TTC549 (cell line): ENCODE data around the gene DLX2.
"Not testable (repeated sequence)": the region's sequence is repeated elsewhere in the genome, so short reads cannot be mapped to it uniquely, and the experiment has no call there.

Source experiments
- FAIRE-seq: peaks from 2 replicates; lab custom pipeline; 2012; peaks lifted over from hg19 to GRCh38; lab: Jason Lieb, UNC

DLX2 gene

DNA sequence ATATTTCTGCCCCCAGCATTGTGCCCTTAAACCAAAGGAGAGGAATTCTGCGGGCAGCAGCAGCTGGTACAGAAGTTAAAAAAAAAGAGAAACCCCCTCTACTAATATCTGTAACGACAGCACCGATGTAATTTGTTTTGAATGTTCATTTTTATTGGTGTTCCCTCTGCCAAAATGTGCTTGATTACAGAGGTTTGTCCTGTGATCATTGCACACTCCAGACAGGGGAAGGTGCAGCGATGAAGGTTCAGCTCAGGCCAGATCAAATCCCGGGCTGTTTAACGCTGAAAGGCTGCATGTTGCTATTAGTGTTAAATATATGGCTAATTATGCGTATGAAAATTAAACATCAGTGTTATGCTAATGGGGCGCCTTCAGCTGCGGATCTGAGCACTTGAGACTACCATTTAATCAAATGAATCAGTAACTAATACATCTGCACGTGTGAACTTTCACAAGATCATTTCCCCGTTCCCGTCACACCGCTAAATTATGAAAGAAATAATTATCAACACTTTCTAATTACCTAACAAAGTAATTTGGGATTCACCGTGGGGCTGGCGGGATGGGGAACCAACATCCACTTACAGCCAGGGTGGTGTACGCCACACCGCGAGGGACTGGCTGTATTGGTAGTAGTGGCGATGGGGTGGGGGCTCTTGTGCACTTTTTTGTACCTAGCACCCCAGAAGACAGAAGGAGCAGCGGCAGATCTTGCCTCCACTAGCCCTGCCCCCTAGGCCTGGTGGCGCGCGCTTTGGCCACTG, 18.9 kb downstream of the DLX2 start:
- no peak for FAIRE-seq

DNA sequence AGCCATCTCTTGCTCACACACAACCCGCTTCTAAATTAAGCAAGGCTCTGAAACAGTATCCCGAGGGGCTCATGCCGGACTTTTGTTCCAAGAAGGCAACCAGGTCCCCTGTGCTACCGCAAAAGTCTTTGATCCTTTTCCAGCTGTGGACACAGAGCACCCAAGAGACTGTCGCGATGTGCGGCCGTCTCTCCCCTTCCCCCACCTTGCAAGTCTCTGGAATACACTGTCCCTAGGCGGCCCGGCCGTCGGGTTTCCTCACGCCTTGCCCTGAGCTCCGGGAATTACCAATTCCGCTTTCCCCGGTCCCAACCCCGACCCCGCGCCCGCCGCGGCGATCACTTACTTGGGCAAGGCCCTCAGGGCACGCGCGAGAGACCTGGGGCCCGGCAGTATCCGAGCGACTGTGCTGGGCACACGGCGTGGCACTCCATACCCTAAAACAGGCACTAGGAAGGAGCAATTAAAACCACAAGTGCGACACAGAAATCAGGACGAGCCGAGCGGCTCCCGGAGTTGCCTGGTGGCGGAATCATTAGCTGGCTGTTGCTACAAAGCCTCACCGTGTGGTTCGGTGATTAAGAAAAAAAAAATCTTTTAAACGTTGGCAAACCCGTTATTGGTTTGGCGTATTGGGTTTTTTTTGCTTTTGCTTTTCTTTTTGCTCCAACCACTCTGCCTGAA, 19.6 kb downstream of the DLX2 start:
- FAIRE-seq, result no peak

DNA sequence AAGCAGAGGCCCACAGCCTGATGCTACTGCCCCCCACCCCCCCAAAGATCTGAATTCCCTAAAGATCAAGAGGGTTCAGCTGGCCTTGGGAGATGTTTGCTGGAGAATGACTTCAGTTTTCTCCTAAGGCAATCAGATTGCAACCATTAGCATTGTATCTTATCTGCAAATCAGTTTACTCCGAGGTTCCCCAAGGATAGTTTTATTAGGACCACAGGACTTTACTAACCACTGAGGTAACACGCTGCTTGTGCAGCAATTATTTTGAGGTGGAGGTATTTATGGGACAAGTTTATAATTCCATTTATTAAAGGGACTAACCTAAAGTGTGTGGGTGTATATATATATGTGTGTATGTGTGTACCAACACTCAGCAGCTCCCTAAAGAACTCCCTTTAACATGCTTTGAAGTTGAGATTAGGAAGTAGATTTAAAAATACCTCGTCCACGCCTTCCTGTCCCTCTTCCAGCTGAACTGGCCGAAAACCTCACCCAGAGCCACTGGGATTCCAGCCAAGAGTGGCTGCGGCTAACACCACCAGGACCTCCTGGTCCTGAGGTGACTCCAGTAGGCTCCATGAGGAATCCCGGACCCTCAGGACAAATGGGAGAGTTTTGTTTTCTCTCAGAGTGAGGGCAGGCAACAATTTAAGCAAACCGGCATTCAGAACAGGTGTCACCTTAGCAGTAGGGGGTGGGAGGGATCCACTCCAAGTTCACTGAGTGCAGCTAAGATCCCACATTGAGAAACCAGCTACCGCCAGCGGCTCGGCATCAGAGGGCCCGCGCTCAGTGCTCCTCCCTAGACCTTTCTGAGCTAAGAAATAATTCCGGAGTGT, 20.4 kb downstream of the DLX2 start:
- no peak for FAIRE-seq

DNA sequence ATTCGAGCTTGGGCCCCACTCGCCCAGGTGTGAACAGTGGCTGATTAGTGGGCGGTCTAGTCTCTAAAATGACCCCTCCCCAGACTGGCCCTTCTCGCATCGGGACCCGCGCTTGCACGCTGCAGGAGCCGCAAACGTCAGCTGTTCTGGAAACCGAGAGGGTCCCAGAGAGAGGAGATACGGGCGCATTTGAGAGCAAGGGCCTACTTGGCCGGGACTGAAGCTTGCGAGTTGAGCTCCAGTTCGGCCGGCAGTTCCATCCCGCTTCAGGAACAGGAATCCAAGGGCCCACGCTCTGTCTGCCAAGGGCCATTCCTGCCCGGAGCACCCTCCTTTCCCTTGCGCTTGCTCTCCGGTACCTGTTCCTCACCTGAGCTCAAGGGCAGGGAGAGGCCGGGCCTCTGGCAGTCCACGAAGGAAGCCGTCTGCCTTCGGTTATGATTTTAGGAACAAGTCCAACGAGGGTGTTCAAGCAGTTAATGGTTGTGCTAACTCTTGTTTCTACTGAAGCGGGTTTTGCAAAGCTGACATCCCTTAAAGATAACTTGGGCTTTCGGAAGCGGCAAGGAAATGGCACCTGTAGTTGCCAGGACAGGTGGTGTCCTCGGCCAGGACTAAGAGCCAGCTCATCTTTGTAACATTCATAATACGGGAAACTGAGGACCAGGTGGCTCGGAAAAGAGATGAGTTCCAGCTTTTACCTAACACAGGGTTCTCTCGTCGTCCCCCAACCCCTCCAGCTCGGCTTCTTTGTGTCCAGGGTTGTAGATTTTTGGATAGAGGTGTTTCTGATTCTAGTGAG, 21.3 kb downstream of the DLX2 start:
- FAIRE-seq, result no peak

DNA sequence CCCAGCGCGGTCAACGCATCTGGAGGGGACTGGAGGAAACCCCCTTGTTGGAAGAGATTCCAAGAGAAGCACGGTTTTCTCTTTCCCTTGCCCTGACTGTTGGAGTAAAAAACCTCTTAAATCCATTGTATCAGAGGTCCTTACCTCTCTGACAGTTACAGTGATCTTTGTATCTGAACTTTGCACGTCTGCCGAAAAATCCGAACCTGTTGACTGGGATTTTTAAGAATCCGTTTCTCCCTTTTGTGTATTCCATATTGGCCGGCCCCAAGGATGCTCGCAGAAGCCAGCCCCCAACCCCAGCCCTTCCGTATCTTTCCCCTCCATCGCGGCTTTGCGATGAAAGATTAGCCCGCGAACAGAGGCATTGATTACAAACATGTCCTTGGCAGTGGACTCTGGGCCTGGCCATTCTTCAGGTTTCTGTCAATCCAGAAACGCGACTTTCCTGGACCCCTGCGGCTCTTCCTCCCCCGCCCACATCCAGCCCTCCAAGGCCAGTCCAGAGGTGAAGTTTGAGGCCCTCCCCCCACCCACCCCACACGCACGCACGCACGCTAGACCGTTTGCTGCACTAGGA, 22.0 kb downstream of the DLX2 start:
- no peak for FAIRE-seq

DNA sequence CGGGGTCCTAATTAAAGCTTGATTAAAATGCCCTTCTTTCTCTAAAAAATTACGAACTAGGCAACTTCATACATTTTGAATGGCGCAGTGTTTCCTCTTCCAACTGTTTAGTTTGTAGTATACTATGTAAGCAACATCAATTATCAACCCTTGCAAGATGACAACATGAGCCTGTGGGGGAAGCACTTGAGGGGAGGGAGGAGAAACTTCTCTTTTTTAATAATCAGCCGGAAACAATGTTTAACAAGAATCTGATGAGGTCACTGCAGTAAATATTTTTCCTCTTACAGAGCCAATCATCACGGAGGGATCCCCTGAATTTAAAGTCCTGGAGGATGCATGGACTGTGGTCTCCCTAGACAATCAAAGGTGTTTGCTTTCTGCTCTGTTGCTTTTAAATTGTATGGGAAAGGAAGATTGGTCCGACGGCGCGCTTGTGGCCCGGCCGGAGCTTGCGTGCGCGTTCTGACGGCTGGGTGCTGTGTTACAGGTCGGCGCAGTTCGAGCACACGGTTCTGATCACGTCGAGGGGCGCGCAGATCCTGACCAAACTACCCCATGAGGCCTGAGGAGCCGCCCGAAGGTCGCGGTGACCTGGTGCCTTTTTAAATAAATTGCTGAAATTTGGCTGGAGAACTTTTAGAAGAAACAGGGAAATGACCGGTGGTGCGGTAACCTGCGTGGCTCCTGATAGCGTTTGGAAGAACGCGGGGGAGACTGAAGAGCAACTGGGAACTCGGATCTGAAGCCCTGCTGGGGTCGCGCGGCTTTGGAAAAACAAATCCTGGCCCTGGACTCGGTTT, 22.7 kb downstream of the DLX2 start:
- no peak for FAIRE-seq

DNA sequence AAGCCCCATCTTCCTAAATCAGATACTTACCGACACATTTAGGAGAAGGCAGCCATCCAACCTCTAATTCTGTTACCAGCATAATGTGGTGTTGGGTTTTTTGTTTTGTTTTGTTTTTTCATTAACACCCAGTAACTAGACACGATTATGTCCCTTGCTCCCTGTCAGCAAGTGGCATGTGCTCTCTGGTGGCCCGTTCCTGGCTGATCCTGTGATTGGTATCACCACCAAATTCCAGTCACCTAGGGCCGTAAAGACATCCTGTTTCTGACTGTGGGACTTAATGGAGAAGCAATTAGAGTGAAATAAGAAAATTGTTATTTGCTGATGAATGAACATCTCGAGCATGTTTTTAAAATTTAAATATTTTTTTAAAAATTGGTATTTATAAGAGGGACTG, 23.3 kb downstream of the DLX2 start:
- FAIRE-seq, result no peak

DNA sequence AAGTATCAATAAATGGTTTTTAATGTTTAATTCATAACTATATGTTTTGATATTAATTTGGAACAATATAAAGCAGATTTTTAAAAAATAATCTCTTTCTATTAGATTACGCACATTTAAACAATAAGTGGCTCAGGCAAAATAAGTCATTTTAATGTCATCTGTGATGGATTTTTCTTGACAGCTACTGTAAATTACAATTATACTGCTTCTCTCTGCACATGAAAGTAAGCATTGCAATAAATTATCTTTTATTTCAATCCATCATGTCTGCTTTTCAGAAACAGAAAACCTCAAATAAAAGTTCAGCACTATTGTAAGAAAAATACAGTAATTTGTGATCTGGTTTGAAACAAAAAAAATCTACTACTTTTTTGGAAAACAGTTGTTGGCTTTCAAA, 28.4 kb downstream of the DLX2 start:
- no peak for FAIRE-seq

DNA sequence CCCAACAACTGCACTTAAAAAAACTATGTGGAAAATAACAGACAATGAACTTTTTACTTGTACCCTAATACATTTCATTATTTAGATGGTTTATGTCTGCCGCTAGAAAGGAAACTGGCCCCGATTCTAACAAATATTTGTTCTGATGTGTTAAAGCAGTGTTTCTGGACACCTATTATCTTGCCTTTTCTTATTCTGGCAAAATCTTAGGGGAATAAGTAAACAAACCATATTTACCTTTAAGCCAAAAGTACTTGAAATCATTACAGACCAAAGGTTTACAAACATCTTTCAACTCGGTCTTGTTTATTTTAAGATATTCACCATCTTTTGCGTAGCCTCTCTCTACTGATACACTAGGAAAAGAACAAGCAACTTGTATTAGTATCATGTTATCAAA, 29.2 kb downstream of the DLX2 start:
- FAIRE-seq, result peak; percentile 92

DNA sequence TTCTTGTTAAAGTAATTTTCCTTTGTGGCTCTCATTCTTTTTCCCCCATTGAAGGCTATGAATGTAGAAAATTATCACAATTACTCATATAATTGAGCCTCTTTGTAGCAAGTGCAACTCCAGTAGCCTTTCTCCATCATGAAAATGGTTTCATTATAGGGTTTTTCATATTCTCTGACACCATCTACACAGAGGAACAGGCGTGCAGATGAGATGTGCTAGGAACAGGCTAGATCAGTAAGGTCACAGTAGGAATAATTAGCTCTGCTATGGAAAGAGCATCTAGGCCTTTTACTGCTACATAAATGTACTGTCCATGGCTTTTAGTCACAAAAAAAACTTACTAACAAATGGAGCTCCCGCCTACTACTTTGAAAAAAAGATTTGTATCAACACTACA, 30.0 kb downstream of the DLX2 start:
- FAIRE-seq, result no peak

DNA sequence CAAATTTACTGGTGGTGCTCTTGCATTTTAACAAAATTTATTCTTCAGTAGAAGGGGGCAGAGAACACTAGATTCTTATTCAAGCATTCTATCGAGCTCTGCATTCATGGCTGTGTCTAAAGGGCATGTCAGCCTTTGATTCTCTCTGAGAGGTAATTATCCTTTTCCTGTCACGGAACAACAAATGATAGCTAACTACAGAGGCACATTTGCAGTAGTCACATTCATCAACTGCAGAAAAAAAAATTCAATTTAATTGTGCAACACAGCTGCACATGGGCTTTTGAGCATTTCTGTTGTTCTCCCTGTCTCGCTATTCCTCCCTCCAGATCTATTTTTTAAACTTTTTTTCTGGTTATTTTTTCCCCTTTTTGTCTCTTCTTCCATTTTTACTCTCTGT, 30.4 kb downstream of the DLX2 start:
- no peak for FAIRE-seq

DNA sequence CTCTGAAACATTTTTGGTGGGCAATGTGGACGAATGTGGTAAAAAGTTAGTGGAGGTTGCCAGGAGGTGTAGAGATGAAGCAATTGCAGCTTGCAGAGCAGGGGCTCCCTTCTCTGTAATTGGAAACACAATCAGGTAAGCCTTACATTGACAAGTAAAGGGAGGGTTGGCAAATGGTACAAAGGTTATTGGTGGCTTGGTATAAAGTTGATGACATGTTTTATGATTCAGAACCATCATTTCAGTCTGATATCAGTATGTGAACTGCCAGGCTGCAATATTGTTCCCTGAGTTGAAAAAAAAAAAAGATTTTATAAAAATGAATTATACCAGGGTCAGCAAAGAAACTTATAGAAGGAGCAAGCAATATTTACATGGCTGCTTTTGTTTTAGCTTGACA, 31.8 kb downstream of the DLX2 start:
- no peak for FAIRE-seq

DNA sequence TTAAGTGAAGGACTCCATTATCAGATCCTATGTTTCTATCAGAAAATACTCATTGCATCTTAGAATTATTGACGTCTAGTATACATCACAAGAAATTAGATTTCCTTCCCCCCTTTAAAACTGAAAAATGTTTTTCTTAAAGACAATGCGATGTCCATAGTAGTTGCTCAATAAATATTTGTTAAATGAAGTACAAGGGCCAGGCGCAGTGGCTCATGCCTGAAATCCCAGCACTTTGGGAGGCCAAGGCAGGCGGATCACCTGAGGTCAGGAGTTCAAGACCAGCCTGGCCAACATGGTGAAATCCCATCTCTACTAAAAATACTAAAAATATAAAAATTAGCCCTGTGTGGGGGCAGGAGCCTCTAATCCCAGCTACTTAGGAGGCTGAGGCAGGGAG, 34.8 kb downstream of the DLX2 start:
- not testable (repeated sequence) for FAIRE-seq

DNA sequence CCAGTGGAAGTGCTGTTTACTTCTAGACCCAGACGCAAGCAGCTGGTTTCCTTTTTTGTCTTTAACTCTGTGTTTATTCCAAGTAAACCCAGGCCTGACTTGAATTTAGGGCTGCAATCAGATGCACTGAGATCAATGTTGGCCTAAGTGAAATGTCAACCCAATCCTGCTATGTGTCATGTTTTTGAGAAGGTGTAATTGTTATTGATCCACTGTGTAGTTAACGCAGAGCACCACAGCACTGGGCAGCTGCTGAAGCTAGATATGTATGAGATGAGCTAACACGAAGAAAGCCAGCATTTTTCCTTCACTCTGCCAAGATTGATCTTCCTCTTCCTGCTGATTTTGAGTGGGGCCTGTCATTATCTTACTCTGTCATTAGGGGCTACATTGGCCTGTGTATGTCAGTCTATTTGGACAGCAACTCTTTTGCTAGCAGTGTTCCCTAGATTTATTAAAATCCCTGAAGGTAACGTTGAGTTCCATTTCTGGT, 36.3 kb downstream of the DLX2 start:
- FAIRE-seq, result no peak

DNA sequence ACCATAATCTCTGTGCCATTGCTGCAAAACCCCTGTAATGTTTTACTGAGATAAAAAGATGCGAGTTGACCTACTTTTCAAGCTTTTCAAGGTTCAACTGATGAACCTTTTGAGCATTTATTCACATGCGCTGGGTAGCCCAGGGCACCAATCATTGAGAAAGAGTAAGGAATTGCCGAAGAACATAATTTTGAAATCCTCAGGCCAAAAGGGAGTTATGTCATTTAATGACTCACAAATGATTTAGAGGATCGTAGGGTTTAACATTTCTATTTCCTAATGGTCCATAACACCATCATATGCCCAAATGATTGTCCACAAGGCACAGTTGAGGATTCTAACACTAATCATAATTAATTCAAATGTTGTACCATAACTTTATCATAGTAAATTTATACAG, 37.6 kb downstream of the DLX2 start:
- FAIRE-seq, result no peak

DNA sequence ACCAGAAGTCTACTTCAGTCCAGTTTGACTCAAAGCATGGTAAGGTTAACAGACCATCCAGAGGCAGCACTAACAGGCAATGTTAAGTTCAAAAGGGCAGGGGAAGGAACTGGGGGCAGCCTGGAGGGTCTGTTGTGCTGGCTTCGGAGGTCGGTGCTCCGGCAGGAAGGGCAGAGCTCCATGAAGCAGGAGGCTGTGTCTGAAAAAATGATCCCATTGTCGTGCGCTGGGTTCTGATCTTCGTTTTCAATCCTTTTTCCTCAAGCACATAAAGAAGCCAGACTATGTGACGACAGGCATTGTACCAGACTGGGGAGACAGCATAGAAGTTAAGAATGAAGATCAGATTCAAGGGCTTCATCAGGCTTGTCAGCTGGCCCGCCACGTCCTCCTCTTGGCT, 39.3 kb downstream of the DLX2 start:
- FAIRE-seq, result peak; percentile 97

DNA sequence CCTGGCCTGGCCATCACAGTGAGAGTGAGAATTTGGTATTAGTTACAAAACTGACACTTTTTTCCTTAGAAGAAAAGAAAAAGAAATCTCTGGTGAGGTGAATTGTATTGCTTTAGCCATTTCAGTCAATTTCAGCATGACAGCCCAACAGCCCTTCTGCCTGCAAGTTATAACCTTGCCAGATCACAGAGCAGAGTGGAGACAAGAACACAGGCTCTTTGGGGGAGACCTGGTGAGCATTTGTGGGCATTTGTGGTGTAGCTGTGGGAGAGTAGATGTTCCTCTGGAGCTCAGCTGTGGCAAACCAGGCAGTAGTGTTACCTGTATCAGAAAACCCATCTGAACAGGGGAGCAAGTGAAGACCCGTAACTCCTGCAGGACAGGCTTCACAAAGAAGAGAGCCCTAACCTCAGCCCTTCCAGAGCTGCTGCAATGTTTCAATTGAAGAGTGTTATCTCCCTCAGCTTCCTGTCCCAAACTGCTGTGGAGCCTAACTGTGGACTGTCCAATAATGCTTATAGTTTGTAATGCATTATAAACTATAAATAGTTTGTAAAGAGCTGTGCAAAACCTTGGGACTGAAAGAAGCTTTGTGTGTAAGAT, 40.2 kb downstream of the DLX2 start:
- no peak for FAIRE-seq

DNA sequence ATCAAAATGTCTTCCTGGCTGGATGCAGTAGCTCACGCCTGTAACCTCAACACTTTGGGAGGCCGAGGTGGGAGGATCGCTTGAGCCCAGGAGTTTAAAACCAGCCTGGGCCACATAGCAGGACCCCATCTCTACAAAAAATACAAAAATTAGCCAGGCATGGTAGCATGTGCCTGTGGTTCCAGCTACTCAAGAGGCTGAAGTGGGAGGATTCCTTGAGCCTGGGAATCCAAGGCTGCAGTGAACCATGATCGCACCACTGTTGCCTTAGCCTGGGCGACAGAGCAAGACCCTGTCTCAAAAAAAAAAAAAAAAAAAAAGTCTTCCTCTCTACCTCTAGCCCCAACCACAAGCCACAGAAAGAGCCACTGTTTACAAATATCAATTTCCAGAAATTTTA, 42.6 kb downstream of the DLX2 start:
- not testable (repeated sequence) for FAIRE-seq

DNA sequence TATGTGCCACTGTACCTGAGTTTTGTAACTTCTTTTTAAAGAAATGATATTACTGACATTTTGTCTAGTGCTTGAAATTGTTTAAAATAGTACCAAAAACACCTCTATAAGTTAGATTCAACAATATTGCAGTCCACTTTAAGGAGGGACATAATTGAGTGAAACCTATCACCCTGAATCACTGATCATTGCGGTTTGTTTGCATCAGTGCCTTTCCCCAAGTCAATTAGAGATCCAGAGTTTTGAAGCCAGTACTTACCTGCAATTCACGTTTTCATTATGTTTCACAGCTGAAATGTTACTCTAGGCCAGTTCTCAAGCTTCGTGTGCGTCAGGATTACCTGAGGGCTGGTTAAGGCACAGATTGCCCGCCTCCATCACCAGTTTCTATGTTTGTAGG, 44.0 kb downstream of the DLX2 start:
- FAIRE-seq, result no peak

DNA sequence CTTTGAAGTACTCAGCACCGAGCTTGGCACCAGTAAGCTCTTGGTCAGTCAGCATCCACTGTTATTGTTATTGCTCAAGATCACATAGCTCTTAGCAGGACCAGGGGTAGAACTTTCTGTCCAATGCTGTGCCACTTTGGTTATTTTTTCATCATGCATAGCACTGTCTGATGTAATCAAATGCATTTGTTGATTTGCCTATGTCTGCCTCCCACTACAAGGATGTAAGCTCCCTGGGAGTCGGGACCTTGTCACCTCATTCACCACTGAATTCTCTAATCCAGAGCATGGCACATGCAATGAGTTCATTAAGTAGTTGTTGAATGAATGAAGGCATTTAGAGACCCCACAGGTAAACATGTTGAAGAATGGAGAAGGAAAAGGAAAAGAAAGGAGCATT, 46.4 kb downstream of the DLX2 start:
- no peak for FAIRE-seq

DNA sequence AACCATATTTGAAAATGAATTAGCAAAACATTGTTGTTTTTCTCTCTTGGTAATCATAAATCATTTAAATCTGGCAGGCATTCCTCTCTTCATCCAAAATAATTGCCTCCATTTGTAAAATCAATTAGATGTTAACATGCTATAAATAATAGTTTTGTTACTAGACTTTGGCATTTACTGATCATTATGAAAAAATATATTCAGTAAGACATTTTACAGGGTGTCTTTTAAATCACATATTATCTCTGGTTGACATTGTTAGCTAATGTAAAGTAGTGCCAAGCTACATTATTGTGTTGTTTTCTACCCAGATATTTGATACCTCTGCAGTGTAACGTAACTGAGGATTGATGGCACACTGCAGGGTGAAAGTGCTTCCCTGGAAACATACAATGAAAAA, 49.2 kb downstream of the DLX2 start:
- FAIRE-seq, result peak; percentile 75
